ENCODE results near the gene IER5.

Gene IER5

GRCh38 chr1:181101581-181102226 is 13.2 kb downstream of the IER5 start:
- Histone ChIP-seq H3K4me1 (ENCODE audit: control insufficient read depth, insufficient read depth, low read length) (peaks cover 51% of the 10 kb centered on the region), H3K9me3 (ENCODE audit: control insufficient read depth, insufficient read depth, low read length) (no peaks in the 10 kb centered on the region), H3K36me3 (ENCODE audit: control insufficient read depth, insufficient read depth, low read length) (no peaks in the 10 kb centered on the region), H3K4me3 (ENCODE audit: low read depth, low read length) (peak overlapping the region; percentile 44), H3K27me3 (ENCODE audit: control insufficient read depth, insufficient read depth, low read length) (peaks cover 74% of the 10 kb centered on the region), H3K9ac (ENCODE audit: low read depth, low read length) (no peak overlapping the region)

GRCh38 chr1:181102841-181103240 is 14.3 kb downstream of the IER5 start:
- Histone ChIP-seq H3K4me3 (ENCODE audit: low read depth, low read length) (peak overlapping the region; percentile 5), H3K9me3 (ENCODE audit: control insufficient read depth, insufficient read depth, low read length) (no peaks in the 10 kb centered on the region), H3K9ac (ENCODE audit: low read depth, low read length) (no peak overlapping the region), H3K36me3 (ENCODE audit: control insufficient read depth, insufficient read depth, low read length) (no peaks in the 10 kb centered on the region), H3K4me1 (ENCODE audit: control insufficient read depth, insufficient read depth, low read length) (peaks cover 40% of the 10 kb centered on the region), H3K27me3 (ENCODE audit: control insufficient read depth, insufficient read depth, low read length) (peaks cover 74% of the 10 kb centered on the region)

GRCh38 chr1:181103399-181103798 is 14.9 kb downstream of the IER5 start:
- peak overlapping the region; percentile 5 for H3K4me3 ChIP-seq (ENCODE audit: low read depth, low read length)
- peaks cover 36% of the 10 kb centered on the region for H3K4me1 ChIP-seq (ENCODE audit: control insufficient read depth, insufficient read depth, low read length)
- H3K9ac ChIP-seq (ENCODE audit: low read depth, low read length): no peak overlapping the region
- H3K27me3 ChIP-seq (ENCODE audit: control insufficient read depth, insufficient read depth, low read length): peaks cover 74% of the 10 kb centered on the region
- no peaks in the 10 kb centered on the region for H3K9me3 ChIP-seq (ENCODE audit: control insufficient read depth, insufficient read depth, low read length)
- H3K36me3 ChIP-seq (ENCODE audit: control insufficient read depth, insufficient read depth, low read length): no peaks in the 10 kb centered on the region

GRCh38 chr1:181104042-181104789 is 15.7 kb downstream of the IER5 start:
- Histone ChIP-seq H3K9ac (ENCODE audit: low read depth, low read length) (peak overlapping the region; percentile 55), H3K36me3 (ENCODE audit: control insufficient read depth, insufficient read depth, low read length) (no peaks in the 10 kb centered on the region), H3K9me3 (ENCODE audit: control insufficient read depth, insufficient read depth, low read length) (no peaks in the 10 kb centered on the region), H3K4me3 (ENCODE audit: low read depth, low read length) (peak overlapping the region; percentile 68), H3K4me1 (ENCODE audit: control insufficient read depth, insufficient read depth, low read length) (peaks cover 32% of the 10 kb centered on the region), H3K27me3 (ENCODE audit: control insufficient read depth, insufficient read depth, low read length) (peaks cover 74% of the 10 kb centered on the region)

- H3K4me1 ChIP-seq (ENCODE audit: control insufficient read depth, insufficient read depth, low read length): peaks cover 31% of the 10 kb centered on the region
- H3K27me3 ChIP-seq (ENCODE audit: control insufficient read depth, insufficient read depth, low read length): peaks cover 74% of the 10 kb centered on the region
- no peaks in the 10 kb centered on the region for H3K9me3 ChIP-seq (ENCODE audit: control insufficient read depth, insufficient read depth, low read length)
- H3K4me3 ChIP-seq (ENCODE audit: low read depth, low read length): peak overlapping the region; percentile 68
- peak overlapping the region; percentile 55 for H3K9ac ChIP-seq (ENCODE audit: low read depth, low read length)
- H3K36me3 ChIP-seq (ENCODE audit: control insufficient read depth, insufficient read depth, low read length): no peaks in the 10 kb centered on the region
Observed at GRCh38 chr1:181104790-181105133, 16.3 kb downstream of the IER5 start.

GRCh38 chr1:181105134-181106021 is 16.9 kb downstream of the IER5 start:
- peak overlapping the region; percentile 55 for H3K9ac ChIP-seq (ENCODE audit: low read depth, low read length)

GRCh38 chr1:181106022-181106312 is 17.5 kb downstream of the IER5 start:
- Histone ChIP-seq H3K4me1 (ENCODE audit: control insufficient read depth, insufficient read depth, low read length) (peaks cover 19% of the 10 kb centered on the region), H3K9me3 (ENCODE audit: control insufficient read depth, insufficient read depth, low read length) (no peaks in the 10 kb centered on the region), H3K9ac (ENCODE audit: low read depth, low read length) (no peak overlapping the region), H3K36me3 (ENCODE audit: control insufficient read depth, insufficient read depth, low read length) (no peaks in the 10 kb centered on the region), H3K4me3 (ENCODE audit: low read depth, low read length) (peak overlapping the region; percentile 48), H3K27me3 (ENCODE audit: control insufficient read depth, insufficient read depth, low read length) (peaks cover 79% of the 10 kb centered on the region)

More at GRCh38 chr1:181105134-181106021, 16.9 kb downstream of the IER5 start:
- H3K36me3 ChIP-seq (ENCODE audit: control insufficient read depth, insufficient read depth, low read length): no peaks in the 10 kb centered on the region
- peaks cover 78% of the 10 kb centered on the region for H3K27me3 ChIP-seq (ENCODE audit: control insufficient read depth, insufficient read depth, low read length)
- peaks cover 25% of the 10 kb centered on the region for H3K4me1 ChIP-seq (ENCODE audit: control insufficient read depth, insufficient read depth, low read length)
- no peaks in the 10 kb centered on the region for H3K9me3 ChIP-seq (ENCODE audit: control insufficient read depth, insufficient read depth, low read length)
- H3K4me3 ChIP-seq (ENCODE audit: low read depth, low read length): peak overlapping the region; percentile 68

GRCh38 chr1:181106479-181106878 is 18.0 kb downstream of the IER5 start:
- Histone ChIP-seq H3K9me3 (ENCODE audit: control insufficient read depth, insufficient read depth, low read length) (no peaks in the 10 kb centered on the region), H3K36me3 (ENCODE audit: control insufficient read depth, insufficient read depth, low read length) (no peaks in the 10 kb centered on the region), H3K4me3 (ENCODE audit: low read depth, low read length) (no peak overlapping the region), H3K27me3 (ENCODE audit: control insufficient read depth, insufficient read depth, low read length) (peaks cover 80% of the 10 kb centered on the region), H3K4me1 (ENCODE audit: control insufficient read depth, insufficient read depth, low read length) (peaks cover 16% of the 10 kb centered on the region), H3K9ac (ENCODE audit: low read depth, low read length) (no peak overlapping the region)

- Histone ChIP-seq H3K27me3 (ENCODE audit: control insufficient read depth, insufficient read depth, low read length) (peaks cover 87% of the 10 kb centered on the region), H3K9me3 (ENCODE audit: control insufficient read depth, insufficient read depth, low read length) (no peaks in the 10 kb centered on the region), H3K36me3 (ENCODE audit: control insufficient read depth, insufficient read depth, low read length) (no peaks in the 10 kb centered on the region), H3K4me3 (ENCODE audit: low read depth, low read length) (no peak overlapping the region), H3K4me1 (ENCODE audit: control insufficient read depth, insufficient read depth, low read length) (peaks cover 11% of the 10 kb centered on the region), H3K9ac (ENCODE audit: low read depth, low read length) (no peak overlapping the region)
Observed at GRCh38 chr1:181107711-181108110, 19.2 kb downstream of the IER5 start.

GRCh38 chr1:181108304-181108867 is 19.9 kb downstream of the IER5 start:
- no peak overlapping the region for H3K4me3 ChIP-seq (ENCODE audit: low read depth, low read length)
- H3K27me3 ChIP-seq (ENCODE audit: control insufficient read depth, insufficient read depth, low read length): peaks cover 85% of the 10 kb centered on the region

GRCh38 chr1:181110013-181110412 is 21.5 kb downstream of the IER5 start:
- Histone ChIP-seq H3K4me1 (ENCODE audit: control insufficient read depth, insufficient read depth, low read length) (peaks cover 6% of the 10 kb centered on the region), H3K36me3 (ENCODE audit: control insufficient read depth, insufficient read depth, low read length) (no peaks in the 10 kb centered on the region), H3K4me3 (ENCODE audit: low read depth, low read length) (no peak overlapping the region), H3K9me3 (ENCODE audit: control insufficient read depth, insufficient read depth, low read length) (no peaks in the 10 kb centered on the region), H3K27me3 (ENCODE audit: control insufficient read depth, insufficient read depth, low read length) (peaks cover 76% of the 10 kb centered on the region), H3K9ac (ENCODE audit: low read depth, low read length) (no peak overlapping the region)

More at GRCh38 chr1:181108304-181108867, 19.9 kb downstream of the IER5 start:
- Histone ChIP-seq H3K9me3 (ENCODE audit: control insufficient read depth, insufficient read depth, low read length) (no peaks in the 10 kb centered on the region), H3K9ac (ENCODE audit: low read depth, low read length) (no peak overlapping the region), H3K36me3 (ENCODE audit: control insufficient read depth, insufficient read depth, low read length) (no peaks in the 10 kb centered on the region), H3K4me1 (ENCODE audit: control insufficient read depth, insufficient read depth, low read length) (peaks cover 11% of the 10 kb centered on the region)
